Right renal cortex interstitium (tissue), 3 donors: ENCODE results near the gene BEST2. TPM values are rescaled to one million over a fixed set of nuclear protein-coding genes. Genes with fewer than 3 reads are reported as not detected.

Experiments
- DNase-seq, 3 donors: peaks; one replicate each; pipeline ENCODE4 v3.0.0-alpha.2; 2013; ENCODE audit warnings: low read depth in 3 of 3, low spot score in 2 of 3
- polyA plus RNA-seq, 3 donors: library from polyadenylated mRNA; unstranded; fragments of 120-200 nt; gene quantifications; one replicate each; pipeline ENCODE4 v1.2.1, GENCODE V29; 2013; ENCODE audit not compliant: insufficient read length in 3 of 3

The BEST2 gene
- polyA plus RNA-seq, 3 donors: 0.07 to 0.08 TPM; not detected in 1

GRCh38 chr19:12727745-12728433, 23.7 kb upstream of the BEST2 start:
- DNase-seq: no peak

DNA sequence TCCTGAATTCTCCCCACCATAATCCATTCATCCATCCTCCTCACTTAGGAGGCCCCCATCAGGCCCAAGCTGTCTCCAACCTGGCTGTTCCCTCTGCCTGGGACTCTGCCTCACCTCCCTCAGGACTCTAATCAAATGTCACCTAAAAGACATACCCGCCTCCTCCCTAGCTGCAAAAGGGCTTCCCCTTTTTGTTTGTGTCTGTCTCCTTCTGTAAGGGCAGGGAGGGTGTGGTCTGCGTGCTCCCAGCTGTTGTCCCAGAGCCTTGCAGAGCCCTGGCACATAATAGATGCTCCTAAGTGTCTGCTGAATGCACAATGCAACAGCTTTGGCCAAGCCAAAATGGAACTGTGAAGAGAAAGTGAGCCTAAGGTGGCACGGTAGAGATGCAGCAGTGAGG, 21.5 kb upstream of the BEST2 start:
- DNase-seq: no peak

GRCh38 chr19:12731337-12731736, 20.3 kb upstream of the BEST2 start:
- no peak for DNase-seq

- no peak for DNase-seq
Measured at GRCh38 chr19:12733369-12734214, 18.0 kb upstream of the BEST2 start.

- DNase-seq: peak; percentile 97 to 98 (median 98)
Measured at GRCh38 chr19:12736995-12737834, 14.4 kb upstream of the BEST2 start, which contains the start of gene GET3. GET3 (plus strand) TSS chr19:12737497; CDS start chr19:12737506, 9 bp downstream.

- DNase-seq: no peak
Measured at GRCh38 chr19:12737835-12738351, 13.7 kb upstream of the BEST2 start.

DNA sequence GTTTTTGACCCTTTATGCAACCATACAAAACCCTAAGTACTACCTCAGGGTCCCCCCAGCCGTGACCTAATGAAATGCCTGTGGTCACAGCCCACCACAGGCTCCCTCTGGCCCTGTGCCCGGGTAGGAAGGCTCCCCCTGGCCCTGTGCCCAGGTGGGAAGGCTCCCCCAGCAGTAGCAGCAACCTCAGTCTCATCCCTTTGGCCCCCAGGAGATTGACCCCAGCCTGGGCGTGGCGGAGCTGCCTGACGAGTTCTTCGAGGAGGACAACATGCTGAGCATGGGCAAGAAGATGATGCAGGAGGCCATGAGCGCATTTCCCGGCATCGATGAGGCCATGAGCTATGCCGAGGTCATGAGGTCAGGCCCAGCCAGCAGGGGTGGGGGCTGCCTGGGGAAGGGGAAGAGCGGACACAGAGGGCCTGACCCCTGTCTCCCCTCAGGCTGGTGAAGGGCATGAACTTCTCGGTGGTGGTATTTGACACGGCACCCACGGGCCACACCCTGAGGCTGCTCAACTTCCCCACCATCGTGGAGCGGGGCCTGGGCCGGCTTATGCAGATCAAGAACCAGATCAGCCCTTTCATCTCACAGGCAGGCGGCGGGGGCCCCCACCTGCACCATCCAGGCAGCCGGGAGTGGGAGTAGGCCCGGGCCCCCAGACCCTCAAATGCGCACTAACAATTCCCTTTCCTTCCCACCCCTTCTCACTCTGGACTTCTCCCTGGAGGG, 6.3 kb upstream of the BEST2 start:
- DNase-seq: no peak

DNA sequence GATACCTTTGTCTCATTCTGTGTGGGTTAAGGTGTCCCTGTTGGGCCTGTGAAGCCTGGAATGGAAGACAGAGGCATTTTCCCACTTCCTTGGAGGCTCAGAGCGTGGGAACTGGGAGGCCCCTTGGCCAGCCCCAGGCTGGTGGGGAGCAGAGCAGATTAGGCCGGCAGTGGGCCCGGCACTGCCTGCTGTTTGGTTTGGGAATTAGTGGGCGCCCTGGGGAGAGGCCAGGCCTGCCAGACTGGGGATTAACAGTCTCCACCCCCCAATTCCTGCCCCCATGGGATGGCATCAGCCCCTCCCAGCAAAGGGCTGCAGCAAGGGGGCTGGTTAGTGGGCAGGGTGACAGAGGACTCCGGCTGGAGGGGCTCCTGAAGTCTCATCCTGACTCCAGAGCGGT, 3.1 kb upstream of the BEST2 start:
- no peak for DNase-seq

GRCh38 chr19:12749938-12750521, 1.6 kb upstream of the BEST2 start:
- DNase-seq: no peak

- no peak for DNase-seq
Measured at GRCh38 chr19:12750851-12751250, 740 bp upstream of the BEST2 start.

- no peak for DNase-seq
Measured at GRCh38 chr19:12752056-12752781, 628 bp downstream of the BEST2 start.

DNA sequence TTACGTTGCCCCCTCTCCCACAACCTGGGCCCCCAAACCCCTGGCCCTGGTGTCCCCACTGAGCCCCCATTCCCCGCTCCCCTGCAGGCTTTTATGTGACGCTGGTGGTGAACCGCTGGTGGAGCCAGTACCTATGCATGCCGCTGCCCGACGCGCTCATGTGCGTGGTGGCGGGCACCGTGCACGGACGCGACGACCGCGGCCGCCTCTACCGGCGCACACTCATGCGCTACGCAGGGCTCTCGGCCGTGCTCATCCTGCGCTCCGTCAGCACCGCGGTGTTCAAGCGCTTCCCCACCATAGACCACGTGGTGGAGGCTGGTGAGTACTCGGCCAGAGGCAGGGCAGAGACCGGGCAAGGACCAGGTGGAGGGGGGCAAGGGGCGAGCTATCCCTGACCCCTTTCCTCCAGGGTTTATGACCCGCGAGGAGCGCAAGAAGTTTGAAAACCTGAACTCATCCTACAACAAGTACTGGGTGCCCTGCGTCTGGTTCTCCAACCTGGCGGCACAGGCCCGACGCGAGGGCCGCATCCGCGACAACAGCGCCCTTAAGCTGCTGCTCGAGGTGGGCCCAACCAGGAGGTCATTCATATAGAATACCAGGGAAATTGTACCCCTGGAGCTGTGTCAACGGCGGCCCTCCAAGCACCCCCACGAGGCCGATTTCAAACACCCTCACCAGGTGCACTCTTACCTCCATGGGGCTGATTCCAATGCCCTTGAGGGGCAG, 3.0 kb downstream of the BEST2 start:
- no peak for DNase-seq

DNA sequence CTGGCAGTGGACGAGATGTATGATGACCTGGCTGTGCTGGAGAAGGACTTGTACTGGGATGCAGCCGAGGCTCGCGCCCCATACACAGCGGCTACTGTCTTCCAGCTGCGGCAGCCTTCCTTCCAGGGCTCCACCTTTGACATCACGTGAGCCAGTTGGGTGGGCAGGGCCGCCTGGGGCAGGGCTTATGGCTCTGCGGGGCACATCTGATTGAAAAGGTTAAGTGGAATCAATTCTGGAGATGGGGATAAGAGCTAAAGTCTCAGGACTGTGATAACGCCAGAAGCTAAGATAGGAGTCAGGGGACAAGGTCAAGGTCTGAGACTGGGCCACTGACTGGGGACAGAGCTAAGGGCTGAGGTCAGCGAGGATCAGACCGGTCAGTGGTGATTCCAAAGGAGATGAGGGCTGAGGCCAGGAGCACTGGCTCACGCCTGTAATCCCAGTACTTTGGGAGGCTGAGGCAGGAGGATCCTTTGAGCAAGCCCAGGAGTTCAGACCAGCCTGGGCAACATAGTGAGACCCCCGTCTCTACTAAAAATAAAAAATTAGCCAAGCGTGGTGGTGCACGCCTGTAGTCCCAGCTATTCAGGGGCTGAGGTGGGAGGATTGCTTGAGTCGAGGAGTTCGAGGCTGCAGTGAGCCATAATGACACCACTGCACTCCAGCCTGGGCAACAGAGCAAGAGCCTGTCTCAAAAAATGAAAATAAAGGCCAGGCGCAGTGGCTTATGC, 4.7 kb downstream of the BEST2 start:
- DNase-seq: no peak

- DNase-seq: no peak
Measured at GRCh38 chr19:12757544-12758274, 6.1 kb downstream of the BEST2 start.

DNA sequence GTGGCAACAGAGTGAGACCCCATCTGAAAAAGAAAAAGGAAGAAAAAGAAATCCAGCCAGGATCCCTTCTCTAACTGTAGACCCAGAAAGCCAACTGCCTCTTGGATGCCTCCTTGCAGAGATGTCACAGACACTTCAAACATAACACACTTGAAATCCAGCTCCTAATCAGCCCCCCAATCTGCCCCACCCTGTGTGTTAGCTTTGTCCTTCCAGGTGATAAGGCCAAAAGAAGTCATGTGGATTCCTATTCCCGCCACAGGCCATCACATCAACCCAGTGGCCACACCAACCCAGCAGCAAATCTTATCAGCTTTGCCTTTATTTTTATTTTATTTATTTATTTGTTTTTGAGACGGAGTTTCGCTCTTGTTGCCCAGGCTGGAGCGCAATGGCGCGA, 8.1 kb downstream of the BEST2 start:
- no peak for DNase-seq

- DNase-seq: no peak
Measured at GRCh38 chr19:12763100-12763499, 11.5 kb downstream of the BEST2 start.

GRCh38 chr19:12764698-12765097, 13.1 kb downstream of the BEST2 start:
- no peak for DNase-seq
